Kidney glomerular epithelial cell (primary cell): Measurements from ENCODE around the gene EVX1.

Source experiments
- DNase-seq: peaks from one replicate; lab custom pipeline; 2025; lab: John Stamatoyannopoulos, UW

The EVX1 gene

DNA sequence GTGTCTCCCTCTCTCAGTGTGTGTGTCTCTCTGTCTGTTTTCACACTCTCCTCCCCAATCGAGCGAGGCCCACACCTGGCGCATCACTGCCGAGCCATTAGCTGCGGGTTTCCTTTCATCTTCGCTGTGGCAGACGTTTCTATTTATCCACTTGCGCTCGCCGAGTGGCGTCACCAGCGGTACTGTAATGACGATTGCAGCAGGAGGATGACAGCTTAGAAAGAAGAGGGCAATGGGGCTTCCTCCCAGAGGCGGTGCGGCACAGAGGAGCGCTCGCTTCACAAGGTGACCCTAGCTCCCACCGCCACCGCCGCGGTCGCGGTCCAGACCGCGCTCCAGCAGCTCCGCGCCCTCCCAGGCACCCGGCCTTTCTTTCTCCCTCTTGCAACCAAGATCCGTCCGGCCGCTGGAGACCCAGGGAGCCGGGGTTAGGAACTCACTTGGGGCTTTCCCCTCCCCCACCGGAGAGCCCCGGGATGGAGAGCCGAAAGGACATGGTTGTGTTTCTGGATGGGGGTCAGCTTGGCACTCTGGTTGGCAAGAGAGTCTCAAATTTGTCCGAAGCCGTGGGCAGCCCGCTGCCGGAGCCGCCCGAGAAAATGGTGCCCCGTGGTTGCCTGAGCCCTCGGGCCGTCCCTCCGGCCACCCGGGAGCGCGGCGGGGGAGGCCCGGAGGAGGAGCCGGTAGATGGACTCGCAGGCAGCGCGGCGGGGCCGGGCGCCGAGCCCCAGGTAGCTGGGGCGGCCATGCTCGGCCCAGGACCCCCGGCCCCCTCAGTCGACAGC, at the start of gene EVX1:
Gene EVX1 (plus strand): TSS at position 248 of the 785 bp plus-strand sequence. CDS start 229 bp downstream, at position 477.
- no peak for DNase-seq

DNA sequence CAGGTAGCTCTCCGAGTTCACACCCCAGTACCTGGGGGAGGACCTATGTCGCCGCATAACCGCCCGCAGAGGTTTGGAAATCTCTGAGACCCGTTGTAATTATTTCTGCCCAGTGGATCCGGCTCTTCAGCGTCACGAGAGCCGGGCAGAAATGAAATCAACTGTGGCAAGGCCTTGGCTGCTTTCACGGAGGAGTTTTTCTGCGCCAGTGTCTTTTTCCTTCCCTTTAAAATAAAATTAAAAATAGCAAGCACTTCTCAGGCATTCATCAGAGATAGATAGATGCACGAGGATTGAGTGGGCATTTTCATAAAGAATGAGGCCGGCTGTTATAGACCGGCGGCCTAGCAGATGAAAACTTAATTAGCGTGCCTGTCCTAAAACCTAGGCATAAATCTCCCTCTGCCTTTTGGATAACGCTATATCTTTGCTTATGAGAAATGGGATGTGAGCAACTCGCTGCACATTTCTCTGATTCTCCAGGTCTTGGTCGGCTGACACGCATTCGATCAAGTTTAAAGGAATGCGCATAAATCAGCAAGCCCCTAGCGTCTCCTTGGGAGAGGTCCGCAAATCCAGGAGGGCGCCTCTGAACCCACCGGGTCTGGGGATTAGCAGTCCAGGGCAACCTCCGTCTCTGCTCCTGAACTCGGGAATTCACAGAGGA, 49.1 kb upstream of the EVX1 start:
- DNase-seq, result no peak

GRCh38 chr7:27194002-27194352, 48.6 kb upstream of the EVX1 start:
- DNase-seq, result no peak

DNA sequence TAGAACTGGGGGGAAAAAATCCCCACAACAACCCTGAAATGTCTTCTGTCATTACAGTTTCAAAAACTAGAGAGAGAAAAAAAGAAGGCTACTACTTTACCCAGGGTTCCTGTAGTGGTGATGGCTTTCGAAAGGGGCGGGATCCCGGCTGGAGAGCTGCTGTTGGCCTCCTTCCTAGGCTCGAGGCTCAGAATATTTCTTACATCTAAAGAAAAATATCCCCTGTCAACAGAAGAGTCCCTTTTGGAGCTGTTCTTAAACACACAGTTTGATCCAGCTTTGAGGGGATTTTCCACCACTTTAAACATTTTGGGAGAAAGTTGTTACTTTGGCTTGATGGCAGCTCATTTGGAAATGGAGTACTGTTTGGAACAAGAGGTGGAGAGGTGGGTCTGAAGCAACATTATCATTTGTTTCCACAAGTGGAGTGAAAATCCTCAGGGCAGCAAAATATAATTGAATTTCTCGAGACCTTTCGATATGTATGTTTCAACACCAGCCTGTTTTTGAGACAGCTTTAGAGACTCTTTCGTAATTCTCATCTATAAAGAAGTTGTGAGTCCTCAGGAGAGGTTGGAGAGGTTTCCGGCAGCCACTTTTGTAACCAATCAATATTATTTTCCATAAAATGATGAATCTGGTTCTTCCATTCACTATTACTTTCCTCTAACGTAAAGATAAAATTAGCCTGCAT, 47.8 kb upstream of the EVX1 start:
- no peak for DNase-seq

DNA sequence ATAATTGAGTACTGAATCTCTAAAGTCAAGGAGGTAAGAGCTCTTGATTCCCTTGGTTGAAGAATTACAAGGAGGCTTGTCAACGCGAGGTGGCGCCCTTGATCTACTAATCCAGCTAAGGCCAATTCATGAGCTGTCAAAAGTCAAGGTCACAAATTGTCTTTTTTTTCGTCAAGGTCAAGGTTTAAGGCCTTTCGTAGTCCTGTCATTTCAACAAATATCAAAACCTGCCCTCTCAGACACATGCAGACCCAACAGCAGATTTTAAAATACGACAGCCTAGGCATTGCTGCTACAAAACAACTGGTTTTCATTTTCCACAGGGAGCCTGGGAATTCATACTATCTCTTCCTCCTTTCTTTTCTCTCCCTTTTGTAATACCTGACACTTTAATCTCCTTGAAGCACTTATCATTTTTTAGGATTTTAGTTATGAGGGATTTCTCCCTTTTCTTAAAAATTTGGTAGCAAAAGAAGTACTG, 46.3 kb upstream of the EVX1 start:
- peak; percentile 38 for DNase-seq

DNA sequence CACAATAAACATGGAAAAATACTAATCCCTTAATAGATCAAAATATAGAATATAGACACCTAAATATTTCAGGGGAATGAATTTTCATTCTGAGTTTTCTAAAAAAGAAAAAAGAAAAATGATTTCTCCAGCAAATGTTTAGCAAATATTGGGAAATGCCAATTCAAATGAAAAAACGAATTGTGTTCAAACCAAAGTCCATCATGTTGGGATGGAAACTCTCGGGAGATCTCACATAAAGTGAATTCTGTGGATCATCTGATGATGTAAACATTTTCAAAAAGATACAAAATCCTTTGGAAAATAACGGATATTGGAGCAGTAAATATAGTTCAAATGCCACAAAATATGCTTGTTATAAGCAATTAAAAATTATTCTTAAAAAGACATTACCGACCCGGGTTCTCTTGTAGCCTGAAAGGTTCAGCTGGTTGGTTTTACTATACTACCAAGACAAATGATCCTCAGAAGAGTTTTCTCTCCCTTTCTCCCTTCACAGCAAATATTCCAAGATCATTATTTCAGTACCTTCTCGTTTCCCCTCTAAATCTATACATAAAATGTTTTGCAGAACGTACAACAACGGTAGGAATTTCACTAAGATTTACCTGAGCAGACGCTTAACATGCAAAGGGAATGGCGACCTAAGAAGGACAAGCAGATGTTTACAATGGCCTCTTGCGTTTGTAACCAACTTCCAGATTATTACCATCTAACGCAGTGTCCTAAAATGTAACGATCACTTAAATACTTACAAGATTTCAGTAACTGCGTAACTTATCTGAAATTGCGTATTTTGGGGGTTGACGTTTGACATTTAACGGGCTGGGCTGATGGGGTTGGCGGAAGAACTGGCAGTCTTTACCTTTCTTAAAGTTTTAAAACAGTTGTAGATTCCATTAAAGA, 45.2 kb upstream of the EVX1 start:
- DNase-seq, result no peak

DNA sequence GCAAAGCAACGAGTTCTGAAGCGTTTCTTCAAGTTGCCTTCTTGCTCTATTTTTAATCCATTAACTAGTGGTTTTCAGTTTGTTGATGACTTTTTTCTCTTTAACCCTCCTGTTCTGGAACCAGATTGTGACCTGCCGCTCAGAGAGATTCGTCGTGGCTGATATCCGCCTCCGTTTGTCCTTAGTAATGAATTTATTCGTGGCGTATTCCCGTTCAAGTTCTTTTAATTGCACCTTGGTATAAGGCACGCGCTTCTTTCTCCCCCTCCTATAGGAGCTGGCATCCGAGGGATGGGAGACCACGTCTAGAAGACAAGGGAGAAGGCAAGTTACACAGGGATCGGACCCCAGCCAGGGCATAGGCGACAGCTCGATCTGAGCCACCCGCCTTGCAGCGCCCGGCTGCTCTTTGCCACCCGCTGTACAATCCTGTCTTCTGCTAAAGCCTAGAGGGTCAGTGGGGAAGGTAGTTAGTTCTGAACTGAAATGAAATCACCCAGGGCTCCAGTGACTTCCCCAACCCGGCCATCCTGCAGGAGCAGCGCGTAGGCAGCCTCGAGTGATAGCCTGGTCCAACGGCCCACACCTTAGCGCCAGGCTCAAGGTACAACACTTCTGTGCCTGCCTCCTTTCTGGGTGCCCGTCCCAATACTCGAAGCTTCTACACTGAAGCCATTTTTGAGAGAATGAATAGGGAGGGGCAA, 44.3 kb upstream of the EVX1 start:
- DNase-seq, result no peak

GRCh38 chr7:27198871-27199801, 43.5 kb upstream of the EVX1 start:
- DNase-seq, result no peak

DNA sequence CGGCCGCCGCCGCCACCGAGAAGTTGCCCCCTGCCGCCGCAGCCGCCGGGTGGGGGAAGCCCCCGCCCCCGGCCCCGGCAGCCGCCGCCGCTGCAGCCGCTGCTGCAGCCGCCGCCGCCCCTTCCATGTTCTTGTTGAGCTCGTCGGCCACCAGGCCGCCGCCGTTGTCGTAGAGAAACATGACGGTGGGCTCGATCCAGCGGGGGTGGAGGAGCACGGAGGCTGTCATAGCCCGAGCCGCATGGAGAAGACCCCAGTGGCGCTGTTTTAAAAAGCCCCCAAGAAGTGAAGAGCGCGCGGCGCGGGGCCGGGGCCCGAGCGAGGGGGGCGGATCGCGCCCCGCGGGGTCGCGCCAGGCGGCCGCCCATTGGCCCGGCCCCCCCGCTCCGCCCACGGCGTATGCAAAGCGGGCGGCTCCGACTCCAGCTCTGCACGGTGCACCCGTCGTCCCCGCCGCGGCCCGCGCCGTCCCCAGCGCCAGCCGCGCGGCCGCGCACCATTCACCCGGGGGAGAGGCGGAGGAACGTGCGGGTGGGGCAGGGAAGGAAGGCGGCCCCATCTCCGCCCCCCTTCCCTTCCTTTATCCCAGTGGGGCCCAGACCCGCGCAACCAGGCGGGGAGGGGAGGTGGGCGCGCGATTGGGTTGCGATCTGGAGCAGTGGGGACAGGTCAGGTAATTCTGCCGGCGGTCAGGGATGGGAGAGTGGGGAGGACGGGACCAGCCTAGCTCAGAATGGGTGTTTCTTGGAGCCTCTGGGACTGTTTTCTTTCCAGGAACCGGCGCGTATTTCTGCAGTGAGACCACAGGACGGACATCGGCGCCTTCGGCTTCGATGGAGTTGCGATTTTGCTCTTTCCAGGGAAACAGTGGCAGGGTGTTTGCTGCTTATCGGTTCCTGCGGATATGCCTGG, 42.5 kb upstream of the EVX1 start, which contains the start of gene HOXA13:
Gene HOXA13 (minus strand): TSS at position 243 of the 912 bp plus-strand sequence. CDS start 14 bp downstream, at position 229.
- peak; percentile 6 for DNase-seq

- DNase-seq, result no peak
Observed at GRCh38 chr7:27200761-27201579, 41.6 kb upstream of the EVX1 start.

- no peak for DNase-seq
Observed at GRCh38 chr7:27201580-27202017, 41.0 kb upstream of the EVX1 start.

GRCh38 chr7:27202018-27202861, 40.4 kb upstream of the EVX1 start:
- no peak for DNase-seq

- no peak for DNase-seq
Observed at GRCh38 chr7:27202862-27203134, 39.8 kb upstream of the EVX1 start.

DNA sequence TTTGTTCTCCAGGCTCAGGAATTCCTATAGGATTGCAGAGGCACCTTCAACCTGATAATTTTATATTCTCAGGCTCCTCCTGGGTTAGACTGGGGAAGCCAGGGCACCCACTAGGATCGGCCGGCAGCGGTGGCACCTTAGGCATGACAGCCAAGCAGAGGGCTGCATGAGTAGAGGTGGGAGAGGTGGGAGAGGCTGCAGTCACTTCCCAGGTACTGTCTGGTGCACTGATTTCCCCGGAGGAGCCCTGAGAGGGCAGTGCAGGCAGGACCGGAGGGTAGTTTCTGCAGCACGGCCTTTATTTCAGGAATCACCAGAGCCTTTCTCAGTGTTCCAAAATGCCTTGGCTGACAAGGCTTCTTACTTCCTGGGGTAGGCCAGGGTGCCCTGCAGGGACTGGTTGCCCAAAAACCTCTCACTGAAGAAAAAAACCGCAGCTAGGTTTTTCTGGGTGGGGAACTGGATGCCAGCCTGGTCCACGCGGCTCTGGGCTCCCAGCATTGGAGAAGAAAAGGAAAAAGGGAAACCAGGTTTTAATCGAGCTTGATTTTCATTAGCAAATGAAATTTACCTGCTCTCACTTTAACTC, 39.1 kb upstream of the EVX1 start:
- no peak for DNase-seq

- no peak for DNase-seq
Observed at GRCh38 chr7:27203964-27204594, 38.5 kb upstream of the EVX1 start.

GRCh38 chr7:27204851-27205322, 37.7 kb upstream of the EVX1 start:
- no peak for DNase-seq
